ENCODE results near the gene NOP14.
"Not testable (repeated sequence)": the region's sequence is repeated elsewhere in the genome, so short reads cannot be mapped to it uniquely, and the experiment has no call there.

NOP14 gene

DNA sequence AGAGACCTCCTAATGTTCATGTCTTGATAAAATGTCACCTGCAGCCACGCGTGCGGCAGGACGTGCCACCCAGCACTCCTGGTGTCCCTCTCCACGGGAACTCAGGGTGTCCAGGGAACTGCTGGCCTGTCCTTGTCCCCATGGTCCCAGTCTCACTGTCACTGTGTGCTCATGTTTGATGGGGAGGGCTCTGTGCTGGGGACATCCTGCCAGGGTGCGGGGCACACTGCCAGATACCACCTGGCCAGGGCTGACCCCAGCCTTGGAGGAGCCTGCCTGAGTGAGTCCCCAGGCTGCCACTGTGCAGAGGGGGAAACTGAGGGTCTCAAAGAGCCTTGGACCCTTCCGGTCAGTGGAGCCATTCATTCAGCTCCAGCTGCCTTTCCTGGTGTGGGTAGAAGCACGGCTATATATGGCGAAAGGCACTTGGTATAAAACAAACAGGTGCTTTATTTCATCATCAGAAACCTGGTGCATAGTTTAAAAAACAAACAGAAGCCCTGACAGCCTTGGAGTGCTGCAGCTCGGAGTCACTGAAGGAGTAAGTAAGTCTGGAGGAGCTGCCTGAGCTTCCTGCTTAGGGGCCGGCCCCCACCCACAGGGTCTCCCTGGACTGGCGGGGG is 33.0 kb downstream of the NOP14 start:
- no peak for DNase-seq

DNA sequence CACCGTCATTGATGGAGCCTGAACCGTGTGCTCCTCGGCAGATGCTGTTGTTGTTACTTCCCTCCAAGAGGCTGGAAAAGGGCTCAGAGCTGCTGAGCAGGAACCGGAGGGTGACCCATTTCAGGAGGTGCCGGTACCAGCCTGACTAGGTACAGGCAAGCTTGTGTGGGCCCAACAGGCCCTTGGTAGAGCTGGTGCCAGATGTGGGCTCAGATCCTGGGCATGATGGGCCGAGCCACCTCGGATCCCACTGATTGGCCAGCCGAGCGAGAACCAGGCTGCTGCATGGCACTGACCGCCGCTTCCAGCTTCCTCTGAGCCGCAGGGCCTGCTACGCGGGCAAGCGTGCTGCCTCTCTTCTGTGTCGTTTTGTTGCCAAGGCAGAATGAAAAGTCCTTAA is 33.7 kb downstream of the NOP14 start:
- DNase-seq = no peak

DNA sequence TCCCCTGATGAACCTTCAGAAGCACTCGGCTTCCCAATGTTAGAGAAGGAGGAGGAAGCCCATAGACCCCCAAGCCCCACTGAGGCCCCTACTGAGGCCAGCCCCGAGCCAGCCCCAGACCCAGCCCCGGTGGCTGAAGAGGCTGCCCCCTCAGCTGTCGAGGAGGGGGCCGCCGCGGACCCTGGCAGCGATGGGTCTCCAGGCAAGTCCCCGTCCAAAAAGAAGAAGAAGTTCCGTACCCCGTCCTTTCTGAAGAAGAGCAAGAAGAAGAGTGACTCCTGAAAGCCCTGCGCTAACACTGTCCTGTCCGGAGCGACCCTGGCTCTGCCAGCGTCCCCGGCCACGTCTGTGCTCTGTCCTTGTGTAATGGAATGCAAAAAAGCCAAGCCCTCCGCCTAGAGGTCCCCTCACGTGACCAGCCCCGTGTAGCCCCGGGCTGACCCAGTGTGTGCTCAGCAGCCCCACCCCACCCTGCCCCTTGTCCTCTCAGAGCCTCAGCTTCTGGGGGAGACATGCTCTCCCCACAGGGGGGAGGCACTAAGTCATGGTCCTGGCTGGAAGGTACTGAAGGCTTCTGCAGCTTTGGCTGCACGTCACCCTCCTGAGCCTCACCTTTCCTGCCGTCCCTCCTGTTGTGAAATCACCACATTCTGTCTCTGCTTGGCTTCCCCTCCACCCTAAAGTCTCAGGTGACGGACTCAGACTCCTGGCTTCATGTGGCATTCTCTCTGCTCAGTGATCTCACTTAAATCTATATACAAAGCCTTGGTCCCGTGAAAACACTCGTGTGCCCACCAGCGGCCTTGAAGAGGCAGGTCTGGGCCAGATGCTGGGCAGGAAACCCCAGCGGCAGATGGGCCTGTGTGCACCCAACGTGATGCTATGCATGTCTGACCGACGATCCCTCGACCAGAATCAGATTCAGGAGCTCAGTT is 34.7 kb downstream of the NOP14 start:
- no peak for DNase-seq

DNA sequence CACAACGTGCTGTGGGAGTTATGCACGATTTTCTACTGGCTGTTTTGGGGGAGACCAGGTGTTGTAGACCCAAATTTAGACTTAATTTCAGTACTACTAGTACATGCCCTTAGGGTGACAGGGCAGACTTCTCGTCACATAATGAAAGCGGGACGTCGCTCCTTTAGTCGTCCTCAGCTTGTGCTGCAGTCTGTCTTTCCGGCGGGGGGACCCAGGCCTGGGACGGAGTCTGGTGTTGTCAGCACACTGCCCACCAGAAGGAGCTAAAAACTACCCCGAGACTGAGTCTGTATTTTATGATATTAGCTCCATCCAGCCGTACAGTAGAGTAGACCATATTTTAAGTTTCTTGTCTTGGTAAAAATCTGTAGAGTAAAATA is 35.5 kb downstream of the NOP14 start:
- DNase-seq = no peak

DNA sequence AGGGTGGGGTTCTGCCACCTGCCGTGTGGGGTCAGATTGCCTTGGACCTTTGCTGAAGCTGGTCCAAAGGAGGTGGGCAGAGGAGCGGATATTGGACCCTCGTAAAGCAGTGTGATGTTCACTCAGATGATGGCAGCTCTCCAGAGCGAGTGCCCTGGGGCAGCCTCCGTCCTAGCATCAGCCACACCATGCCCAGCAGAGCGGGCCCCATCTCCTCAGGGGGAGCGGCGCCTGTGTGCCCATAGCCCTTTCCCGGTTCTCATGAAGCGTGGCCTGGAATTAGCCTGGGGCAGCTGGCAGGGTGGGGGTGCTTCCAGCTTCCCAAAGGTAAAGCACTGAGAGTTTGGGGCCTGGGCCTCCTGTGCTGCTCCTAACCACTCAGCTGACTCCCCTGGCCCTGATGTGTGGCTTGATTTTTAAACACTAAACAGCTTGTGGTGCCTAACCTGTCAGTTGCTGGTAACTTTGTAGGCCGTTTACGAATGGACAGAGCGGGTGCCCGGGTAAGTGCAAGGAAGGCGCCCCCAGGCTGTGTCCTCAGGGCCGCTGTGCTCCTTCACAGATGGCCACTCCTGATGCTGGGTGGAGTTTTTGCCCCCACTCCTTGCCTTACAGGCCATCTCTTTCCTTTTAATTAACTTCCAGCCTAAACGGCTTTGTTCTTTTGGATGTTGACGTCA is 36.0 kb downstream of the NOP14 start:
- no peak for DNase-seq

DNA sequence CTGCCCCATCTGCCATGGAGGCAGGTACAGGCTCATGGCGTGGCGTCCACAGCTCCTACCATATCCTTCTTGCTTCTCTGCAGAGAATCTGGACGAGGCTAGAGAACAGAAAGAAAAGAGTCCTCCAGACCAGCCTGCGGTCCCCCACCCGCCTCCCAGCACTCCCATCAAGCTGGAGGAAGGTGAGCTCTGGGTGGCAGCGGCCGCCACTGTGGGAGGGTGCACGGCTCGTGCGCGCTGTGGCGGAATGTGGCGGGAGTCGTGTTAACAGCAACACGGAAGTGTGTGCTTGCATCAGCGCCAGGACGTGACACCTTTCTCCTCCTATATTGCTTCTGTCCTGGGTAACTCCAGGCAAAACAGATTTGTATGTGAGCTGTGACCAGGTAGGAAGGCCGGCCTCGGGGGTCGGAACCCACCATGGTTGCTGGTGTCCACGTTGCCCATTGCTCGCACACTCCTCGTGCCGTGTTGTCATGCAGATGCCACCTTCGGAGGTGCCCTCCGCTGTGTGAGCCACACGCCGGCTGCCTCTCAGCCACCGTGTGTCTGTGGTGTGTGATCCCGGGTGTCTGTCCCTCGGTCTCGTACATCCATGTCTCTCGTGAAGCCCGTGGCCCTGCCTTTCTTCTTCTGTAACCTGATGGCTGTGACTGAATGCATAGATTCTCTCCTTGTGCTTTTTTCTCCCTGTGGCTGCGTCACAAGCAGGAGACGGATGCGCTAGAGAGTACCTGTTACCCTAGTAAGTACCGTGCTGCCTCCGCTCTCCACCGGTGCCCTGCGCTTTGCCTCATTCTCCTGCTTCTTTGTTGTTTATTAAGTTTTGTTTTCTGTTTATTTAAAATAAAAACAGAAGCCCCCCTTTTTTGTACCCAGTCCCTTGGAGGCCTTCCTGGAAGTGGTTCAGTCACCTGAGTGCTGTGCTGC is 37.0 kb downstream of the NOP14 start:
- DNase-seq = no peak

DNA sequence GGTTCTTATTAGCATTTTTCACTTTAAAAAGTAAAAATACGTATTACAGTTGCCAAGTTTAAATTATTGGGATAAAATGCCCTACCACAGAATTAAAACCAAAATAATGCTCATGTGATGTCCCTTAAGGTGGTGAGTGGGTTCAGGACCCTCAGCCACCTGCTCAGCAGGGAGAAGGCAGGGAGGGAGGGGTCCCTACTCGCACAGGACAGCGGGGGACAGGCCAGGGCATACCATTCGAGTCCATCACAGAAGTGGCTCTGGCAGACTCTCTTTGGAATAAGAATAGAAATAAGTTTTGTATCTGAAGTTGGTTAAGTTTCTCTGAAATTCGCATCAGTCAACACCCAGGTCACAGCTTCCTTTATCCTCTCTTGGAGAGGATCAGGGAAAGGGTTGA is 37.7 kb downstream of the NOP14 start:
- no peak for DNase-seq

DNA sequence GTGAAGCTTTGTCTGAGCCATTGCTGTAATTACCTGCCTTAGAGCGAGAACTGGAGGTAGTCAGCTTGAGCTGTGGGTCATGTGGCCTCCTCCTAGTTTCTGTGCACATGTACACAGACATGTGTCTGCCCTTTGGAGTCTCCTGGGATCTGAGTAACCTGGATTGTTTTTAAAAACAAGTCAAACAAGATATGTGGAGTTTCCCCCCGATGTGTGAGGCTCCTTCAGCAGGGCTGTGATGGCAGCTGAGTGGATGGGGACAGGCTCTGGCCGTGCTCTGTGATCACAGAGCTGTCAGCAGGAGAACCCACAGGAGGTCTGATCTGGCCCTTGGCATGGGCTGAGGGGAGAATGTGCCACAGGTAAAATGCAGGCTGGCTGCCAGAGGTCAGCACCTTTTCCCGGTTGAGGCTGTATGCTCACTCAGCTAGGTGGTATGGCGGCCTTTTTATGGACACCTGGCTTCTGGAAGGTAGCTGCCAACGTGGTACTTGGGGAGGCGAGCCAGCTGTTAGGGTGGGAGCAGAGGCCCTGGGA is 38.4 kb downstream of the NOP14 start:
- DNase-seq = no peak

DNA sequence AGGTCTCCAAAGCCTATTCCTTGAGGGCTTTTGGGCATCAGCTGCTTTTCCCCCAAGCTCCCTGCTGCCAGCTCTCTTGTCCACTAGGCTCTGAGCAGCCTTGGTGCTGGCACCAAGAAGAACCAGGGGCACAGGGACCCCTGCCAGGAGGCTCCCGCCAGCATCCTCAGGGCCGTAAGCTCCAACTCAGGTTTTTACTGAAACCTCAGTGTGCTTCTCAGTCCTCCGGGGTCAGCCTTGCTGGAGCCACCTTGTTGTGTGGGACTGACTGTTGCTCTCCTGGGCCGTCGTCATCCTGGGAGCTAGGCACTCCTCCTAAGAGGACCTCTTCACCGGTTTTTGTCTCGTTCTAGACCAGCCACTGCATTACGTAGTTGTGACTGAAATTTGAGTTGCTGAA is 38.9 kb downstream of the NOP14 start:
- DNase-seq = no peak

DNA sequence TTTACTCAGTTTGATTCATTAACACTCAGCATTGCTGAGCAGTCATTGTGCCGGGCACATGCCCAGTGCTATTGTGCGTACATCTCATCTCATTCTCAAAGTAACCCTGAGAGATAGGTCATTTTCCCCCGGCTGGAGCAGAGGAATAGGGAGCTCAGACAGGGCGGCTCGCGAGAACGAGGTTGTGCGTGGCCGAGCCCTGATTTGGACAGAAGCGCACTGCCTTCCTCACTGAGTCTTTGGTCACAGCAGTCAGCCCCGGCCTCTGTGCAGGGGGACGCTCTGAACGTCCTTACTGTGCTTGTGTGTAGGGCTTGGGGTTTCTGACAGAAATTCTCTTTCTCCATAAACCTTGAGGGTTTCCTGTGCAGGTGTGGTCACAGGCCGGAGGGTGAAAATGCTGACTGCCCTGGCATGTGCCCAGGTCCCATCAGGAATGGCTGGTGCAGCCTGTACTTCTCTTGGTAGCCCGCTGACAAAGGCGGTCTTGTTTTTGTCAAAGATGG is 39.5 kb downstream of the NOP14 start:
- no peak for DNase-seq

DNA sequence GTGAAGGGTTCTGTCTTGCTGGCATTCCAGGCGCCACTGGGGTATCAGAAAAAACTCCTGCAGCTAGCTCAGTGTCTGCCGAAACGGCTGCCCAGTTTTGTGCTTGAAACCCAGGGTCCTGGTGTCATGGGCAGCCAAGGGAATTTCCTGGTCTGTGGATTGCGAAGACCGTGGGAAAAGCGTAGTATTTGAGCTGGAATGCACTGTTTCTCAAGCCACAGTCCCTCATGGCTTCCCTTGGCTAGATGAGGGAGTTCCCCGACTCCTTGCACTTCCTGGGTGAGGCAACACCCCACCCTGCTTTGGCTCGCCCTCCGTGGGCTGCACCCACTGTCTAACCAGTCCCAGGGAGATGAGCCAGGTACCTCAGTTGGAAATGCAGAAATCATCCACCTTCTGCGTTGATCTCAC is 40.1 kb downstream of the NOP14 start:
- DNase-seq = no peak

DNA sequence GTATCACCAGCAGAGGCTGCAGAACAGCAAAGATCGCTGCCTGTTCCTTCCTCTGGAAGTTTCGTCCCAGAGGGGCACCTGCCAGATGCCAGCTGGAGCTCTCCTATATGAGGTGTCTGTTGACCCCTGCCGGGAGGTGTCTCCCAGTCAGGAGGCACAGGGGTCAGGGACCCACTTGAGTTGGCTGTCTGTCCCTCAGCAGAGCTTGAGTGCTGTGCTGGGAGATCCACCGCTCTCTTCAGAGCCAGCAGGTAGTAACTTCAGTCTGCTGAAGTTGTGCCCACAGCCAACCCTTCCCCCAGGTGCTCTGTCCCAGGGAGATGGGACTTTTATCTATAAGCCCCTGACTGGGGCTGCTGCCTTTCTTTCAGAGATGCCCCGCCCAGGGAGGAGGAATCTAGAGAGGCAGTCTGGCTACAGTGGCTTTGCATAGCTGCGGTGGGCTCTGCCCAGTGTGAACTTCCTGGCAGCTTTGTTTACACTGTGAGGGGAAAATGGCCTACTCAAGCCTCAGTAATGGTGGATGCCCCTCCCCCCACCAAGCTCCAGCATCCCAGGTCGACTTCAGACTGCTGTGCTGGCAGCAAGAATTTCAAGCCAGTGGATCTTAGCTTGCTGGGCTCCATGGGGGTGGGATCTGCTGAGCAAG is 40.6 kb downstream of the NOP14 start:
- not testable (repeated sequence) for DNase-seq

DNA sequence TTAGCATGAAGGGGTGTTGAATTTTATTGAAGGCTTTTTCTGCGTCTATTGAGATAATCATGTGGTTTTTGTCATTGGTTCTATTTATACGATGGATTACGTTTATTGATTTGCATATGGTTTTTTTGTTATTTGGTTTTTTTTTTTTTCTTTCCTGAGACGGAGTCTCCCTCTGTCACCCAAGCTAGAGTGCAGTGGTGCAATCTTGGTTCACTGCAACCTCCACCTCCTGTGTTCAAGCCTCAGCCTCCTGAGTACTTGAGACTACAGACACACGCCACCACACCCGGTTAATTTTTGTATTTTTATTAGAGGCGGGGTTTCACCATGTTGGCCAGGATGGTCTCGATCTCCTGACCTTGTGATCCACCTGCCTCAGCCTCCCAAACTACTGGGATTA is 44.5 kb downstream of the NOP14 start:
- DNase-seq = not testable (repeated sequence)

DNA sequence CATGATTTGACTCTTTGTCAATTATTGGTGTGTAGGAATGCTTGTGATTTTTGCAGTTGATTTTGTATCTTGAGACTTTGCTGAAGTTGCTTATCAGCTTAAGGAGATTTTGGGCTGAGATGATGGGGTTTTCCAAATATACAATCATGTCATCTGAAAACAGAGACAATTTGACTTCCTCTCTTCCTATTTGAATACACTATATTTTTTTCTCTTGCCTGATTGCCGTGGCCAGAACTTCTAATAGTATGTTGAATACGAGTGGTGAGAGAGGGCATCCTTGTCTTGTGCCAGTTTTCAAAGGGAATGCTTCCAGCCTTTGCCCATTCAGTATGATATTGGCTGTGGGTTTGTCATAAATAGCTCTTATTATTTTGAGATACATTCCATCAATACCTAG is 44.9 kb downstream of the NOP14 start:
- not testable (repeated sequence) for DNase-seq

DNA sequence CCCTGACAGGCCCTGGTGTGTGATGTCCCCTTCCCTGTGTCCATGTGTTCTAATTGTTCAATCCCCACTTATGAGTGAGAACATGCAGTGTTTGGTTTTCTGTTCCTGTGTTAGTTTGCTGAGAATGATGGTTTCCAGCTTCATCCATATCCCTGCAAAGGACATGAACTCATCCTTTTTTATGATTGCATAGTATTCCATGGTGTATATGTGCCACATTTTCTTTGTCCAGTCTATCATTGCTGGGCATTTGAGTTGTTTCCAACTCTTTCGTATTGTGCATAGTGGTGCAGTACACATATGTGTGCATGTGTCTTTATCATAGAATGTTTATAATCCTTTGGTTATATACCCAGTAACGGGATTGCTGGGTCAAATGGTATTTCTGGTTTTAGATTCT is 46.5 kb downstream of the NOP14 start:
- DNase-seq = not testable (repeated sequence)

DNA sequence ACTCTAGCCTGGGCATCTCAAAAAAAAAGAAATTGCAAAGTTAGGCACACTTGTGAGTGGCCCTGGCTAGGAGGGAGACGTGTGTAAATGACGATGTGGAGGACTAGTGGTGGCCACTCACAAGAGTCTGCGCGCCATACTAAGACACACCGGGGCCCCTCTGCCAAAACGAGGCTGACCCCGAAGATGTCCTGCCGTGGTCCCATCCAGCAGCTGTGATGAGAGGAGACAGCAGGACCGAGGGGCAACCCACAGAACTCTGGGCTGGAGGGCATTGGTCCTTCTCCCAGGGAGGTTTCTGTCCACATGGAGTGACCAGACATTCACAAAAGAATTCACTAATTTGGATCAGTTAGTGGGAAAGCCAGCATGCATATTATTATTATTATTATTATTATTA is 47.4 kb downstream of the NOP14 start:
- no peak for DNase-seq

DNA sequence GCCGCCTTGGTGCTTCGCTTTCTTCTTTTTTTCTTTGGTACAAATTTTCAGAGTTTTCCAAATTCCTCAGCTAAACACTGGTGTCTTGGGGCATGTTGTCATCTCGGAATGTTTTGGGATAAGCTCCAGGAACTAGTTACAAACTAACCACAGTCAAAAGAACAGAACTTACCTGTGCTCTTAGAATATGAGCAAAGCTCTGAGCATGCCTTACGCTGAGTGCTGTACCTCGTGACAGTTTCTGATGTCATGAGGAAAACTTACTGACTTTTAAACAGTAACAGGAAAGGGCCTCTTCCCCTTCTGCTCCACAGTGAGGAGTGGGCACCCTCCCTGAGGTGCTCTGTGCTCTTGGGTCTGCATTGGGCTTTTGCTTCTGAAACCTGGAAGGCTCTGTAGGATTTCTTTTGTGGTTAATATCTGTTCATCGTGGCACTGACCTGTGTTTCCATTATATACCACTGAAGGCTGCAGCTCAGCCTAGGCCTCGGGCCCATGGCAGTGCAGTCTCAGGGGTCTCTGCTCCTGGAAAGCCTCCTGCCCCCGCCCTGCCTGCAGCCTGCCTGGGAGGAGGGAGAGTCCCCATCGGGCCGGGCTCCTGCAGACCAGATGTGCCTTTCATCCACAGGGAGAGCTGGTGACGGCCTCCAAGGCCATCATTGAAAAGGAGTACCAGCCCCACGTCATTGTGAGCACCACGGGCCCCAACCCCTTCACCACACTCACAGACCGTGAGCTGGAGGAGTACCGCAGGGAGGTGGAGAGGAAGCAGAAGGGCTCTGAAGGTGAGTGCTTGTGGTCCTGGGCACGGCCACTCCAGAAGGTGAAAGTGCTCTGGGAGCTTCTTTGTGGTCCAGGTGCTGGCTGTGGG is 48.7 kb downstream of the NOP14 start:
- DNase-seq = no peak

DNA sequence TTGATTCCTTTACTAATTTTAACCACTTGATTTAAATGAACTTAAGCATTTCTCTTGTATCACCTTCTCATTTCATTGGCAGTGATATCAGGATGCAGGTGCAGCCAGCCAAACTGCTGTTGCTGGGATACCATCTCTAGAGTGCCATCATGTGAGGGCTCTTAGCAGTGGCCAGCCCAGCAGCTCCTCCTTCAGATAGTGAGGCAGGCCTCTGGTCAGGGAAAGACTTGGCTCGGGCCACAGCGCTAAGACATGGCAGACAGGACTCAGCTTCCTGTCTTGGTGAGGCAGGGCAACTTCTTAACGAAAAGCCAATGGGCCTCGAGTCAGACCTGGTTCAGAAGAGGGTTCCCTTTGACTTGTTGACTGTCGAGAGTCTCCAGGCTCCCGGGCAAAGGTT is 50.0 kb downstream of the NOP14 start:
- no peak for DNase-seq

DNA sequence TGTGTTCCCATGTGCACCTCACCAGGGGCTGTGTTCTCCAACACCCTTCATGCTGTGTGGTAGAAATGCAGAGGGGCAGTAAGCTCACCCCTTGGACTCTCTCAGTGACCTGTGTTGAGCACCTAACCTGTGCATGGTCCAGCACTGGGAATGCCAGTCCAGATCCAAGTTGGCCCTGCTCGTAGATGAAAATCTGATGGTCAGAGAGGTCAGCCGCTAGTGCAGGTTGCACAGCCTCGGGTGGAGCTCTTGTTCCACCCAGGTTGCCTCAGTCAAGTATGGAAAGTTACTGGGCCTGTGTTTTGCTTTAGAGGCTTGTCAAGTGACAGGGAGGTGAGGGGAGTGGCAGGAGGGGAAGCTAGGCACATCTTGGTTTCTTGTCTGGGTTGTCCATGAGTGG is 51.3 kb downstream of the NOP14 start:
- DNase-seq = no peak

DNA sequence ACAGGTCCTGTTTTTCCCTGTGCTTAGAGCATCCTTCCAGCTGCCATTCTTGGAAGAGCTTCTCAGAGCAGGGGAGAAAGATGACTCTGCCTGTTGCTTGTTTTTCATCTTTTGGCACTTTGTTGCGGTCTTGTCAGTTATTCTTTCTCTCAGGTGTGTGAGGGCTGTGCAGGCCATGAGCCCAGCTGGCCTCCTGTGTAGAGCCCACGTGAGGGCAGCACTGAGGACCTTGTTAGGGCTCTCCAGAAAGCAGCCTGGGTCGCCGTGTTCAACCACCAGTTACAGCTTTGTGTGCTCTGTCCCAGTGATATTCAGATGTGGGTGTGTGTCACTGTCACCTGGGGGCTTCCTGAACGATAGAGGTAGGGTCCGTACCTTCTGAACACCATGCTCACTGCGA is 52.8 kb downstream of the NOP14 start:
- DNase-seq = no peak

DNA sequence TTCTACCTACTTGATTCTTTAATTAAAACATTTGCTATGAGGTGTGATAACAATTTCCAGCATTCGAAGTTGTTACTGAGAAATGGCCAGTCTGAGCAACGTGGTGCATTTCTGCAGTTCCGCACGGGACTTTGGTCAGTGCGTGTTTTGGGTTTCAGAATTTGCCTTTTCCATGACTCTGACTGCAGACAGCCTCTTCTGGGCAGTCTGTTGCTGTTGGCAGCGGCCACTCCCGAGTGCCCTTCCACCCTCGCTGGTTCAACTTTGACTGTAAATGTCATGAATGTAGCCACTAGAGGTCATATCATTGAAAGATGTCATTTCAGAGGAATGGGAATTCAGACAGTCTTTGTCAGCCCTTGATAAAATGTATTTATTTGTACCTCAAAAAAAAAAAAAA is 53.6 kb downstream of the NOP14 start:
- no peak for DNase-seq

All from NCI-H446 (cell line).